HG02678 (cell line): ENCODE data around the gene EFEMP2.
"Not testable (repeated sequence)": the region's sequence is repeated elsewhere in the genome, so short reads cannot be mapped to it uniquely, and the experiment has no call there.

Source experiments
- ATAC-seq: cut with Tn5 transposase; IDR thresholded peaks from one replicate; pipeline ENCODE4 v1.9.1; 2021; ENCODE audit warnings: mild to moderate bottlenecking, moderate library complexity; ENCODE audit not compliant: unreplicated experiment

Gene EFEMP2

DNA sequence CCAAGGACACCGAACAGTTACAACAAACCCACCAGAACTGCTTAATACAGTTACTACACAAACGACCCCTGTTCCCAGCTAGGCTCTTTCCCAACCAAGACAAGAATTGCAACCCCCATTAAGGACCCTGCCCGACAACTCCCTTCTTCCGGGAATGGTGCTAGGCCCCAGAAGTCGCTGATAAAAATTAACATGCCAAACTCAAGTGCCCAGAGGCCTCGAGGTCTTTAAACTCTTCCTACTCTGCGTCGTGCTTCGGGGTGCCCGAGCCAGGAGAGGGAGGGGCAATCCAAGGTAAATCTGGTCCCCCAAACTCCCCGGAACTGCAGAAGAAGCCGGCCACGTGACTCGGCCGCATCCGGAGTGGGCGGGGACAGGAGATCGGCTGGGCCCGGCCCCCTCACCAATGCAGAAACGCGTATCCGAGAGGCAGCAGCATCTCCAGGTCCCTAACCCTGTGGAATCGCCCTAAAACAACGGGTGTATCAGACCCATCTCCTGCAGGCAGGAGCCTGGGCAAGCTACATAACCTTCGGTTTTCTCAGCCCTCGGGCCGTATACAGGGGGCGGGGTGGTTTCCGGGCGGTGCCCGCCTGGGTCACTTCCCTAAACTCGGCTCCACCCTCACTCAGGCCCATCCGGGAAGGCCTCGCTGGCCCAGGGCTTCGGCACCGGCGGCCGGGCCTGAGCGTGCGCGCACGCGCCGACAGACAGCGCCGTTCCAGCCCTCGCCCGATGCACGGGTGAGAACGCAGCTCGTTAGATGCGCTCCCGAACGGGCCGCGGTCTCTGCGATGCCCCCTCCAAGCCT, 15.7 kb downstream of the EFEMP2 start:
- ATAC-seq: peak; percentile 31

DNA sequence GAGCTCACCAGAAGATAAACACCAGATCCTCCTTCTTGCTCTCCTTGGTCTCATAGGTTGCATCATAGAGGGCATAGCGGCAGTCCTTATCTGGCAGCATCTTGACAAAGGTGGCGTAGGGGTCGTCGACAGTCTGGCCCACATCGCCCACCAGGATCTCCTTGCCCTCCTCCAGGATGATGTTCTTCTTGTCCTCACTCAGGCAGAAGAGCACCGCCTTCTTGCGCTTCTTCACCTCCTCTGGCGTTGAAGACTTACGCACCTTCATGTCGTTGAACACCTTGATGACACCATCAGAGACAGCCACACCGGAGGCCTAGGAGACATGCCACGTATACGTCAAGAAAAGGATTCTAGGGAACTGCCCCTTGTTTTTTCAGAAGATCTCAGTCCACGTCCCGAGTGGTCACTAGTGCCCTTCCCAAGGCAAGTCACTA, 16.7 kb downstream of the EFEMP2 start:
- ATAC-seq: no peak

DNA sequence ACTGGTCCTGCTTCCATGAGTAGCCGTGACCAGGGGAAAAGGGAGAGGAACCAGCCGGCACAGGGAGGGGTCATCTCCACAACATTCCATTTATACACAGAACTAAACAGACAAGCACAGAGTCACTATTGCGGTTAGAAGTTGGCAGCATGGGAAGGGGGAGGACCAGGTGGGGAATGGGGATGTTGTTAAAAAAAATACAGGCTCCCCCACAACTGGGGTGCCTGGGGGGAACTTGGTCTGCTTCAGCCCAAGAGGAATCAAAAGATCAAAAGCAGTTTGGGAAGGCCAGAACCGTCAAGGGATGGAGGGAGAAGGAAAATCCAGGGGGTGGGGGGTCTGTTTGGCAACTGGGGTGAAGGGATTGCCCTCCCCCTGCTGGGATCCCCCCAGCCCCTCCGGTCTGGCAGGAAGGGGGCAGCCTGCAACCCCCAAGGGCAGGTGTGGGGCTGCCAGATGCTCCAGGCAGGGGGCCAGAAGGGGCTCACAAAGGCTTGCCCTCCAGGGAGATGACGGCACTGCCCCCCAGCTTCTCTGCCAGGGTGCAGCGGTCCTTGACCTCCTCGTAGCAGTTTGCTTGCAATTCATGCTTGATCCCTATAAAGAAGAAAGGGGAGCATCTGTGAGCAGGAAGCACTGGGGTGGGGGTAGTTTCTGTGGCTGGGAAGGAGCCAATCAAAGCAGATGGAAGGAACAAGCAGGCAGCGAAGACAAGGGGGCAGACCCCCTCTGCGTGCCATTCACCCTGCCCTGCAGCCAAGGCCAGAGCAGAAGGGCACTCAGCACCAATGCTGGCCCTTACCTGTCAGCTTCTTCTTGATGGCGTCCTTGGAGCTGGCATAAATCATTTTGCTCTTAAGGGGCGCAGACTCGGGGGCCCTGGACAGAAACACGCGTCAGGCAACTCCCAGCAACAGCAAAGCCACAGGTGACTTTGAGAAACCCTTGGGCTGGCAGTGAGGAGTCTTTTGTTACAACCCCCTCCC, 17.5 kb downstream of the EFEMP2 start:
- no peak for ATAC-seq

DNA sequence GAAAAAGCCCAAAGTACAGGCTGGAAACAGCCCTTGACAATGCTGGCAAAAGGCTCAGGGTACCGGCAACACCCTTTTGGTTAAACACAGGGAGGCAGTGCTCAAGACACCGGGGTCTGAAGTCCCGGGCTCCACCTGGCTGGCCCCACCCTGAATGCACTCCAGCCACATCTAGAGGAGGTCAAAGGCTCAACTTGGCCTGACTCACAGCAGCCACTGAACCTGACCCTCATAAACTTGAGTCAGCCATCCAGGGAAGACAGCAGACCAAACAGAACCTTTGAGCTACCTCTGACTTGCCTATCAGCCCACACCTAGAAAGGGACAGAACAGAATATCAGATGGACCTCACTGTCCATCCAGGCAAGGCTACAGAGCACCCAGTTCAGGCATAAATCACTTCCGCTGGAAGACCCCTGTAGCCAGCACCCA, 18.4 kb downstream of the EFEMP2 start:
- ATAC-seq: no peak

DNA sequence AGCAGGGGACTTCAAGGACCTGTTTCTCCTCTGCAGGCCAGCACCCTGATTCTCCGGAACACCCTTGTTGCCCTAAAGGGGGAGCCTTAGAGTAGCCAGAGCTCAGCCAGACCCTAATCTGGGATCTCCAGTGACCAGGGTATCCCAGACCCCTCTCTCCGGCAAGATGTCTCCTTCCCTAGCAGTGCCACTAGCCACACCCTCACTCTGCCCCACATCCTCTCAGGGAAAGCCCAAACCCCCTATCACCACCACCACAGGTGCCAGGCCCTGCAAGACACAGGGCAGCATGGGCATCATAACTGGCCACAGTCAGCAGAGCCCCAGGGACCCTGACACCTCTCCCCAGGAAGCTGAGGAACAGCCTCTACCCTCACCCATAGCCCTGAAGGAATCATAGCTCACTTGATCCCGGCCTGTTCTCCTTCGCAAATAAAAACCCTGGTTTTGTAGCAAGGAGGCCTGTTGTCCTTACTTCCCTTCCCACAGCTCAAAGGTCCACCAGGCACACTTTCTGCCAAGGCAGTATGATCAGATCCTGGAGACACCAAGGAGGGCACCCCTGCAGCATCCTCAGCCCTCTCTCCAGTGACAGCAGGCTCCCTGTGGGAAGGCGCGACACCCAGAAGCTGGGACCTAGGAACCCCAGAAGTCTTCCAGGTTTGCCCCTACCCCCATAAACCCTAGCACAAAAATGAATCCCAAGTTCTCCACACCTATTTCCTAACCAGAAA, 19.2 kb downstream of the EFEMP2 start:
- no peak for ATAC-seq

DNA sequence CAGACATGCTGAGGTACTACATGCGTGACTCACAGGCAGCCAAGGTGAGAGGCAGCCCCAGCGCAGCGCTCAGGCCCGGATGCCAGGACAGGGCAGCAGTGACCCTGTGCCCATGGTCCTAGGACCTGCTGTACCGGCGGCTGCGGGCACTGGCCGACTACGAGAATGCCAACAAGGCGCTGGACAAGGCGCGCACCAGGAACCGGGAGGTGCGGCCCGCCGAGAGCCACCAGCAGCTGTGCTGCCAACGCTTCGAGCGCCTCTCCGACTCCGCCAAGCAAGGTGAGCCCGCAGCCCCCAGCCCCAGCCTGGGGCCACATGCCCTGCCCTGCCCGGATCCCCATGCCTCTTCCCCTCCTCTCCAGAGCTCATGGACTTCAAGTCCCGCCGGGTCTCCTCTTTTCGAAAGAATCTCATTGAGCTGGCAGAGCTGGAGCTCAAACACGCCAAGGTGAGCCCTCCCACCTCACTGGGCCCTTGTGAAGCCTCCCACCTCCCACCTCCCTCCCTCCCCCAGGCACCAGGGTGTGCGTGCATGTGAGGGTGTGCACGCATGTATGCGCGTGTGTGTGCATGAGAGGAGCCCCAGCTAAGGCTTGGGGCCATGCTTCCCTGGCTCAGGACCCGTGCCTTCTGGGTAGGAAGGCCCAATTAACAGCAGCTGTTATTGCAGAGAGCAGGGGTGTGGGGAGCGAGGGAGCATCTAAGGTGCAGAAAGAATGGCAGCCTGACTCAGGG, 19.9 kb downstream of the EFEMP2 start:
- ATAC-seq: no peak

DNA sequence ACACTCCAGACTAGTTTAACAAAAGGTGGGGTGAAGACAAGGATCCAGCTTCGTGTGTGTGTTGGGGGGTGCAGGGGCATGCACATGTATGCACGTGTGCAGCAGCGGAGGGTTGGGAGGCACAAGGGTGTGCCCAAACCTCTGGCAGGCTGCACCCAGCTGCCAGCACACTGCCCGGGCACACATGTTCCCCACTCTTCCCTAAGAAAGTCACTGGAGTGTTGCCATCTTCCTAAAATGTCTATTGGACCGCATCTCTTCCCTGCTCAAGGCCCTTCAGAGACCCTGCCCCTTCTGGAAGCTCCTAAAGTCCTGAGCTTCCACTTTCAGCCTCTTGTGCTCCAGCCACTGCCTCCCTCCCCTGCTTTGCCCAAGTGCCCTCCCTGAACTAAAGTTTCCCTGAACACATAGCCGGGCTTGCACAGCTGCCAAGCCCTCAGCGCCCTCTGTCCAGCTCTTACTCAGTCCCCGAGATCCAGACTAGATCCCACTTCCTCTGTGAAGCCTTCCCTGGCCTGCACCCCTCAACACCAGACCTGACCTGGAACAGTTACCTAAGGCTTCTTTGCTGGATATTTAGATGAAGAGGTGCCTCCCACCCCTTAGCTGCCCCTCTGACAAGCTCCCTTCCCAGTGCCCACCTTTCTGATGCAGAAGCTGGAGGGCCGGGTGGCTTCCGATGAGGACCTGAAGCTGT, 20.6 kb downstream of the EFEMP2 start:
- no peak for ATAC-seq

DNA sequence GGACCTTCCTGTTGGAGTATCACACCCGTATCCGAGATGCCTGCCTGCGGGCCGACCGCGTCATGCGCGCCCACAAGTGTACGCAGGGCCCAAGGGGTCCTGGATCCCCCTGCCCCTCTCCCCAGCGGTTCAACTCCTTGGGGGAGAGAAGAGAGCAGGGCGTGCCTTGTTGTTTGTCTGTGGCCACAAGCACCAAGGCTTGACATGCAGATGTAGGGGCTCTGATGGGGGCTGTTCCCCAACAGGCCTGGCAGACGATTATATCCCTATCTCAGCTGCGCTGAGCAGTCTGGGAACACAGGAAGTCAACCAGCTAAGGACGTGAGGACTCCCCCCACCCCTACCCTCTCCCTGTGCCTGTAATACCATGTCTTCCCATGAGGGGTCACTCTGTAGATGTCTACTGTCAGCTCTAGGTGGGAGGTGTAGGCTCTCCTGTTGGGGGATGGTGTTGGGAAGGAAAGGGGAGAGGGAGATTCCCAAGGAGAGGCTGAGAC, 21.5 kb downstream of the EFEMP2 start:
- no peak for ATAC-seq

DNA sequence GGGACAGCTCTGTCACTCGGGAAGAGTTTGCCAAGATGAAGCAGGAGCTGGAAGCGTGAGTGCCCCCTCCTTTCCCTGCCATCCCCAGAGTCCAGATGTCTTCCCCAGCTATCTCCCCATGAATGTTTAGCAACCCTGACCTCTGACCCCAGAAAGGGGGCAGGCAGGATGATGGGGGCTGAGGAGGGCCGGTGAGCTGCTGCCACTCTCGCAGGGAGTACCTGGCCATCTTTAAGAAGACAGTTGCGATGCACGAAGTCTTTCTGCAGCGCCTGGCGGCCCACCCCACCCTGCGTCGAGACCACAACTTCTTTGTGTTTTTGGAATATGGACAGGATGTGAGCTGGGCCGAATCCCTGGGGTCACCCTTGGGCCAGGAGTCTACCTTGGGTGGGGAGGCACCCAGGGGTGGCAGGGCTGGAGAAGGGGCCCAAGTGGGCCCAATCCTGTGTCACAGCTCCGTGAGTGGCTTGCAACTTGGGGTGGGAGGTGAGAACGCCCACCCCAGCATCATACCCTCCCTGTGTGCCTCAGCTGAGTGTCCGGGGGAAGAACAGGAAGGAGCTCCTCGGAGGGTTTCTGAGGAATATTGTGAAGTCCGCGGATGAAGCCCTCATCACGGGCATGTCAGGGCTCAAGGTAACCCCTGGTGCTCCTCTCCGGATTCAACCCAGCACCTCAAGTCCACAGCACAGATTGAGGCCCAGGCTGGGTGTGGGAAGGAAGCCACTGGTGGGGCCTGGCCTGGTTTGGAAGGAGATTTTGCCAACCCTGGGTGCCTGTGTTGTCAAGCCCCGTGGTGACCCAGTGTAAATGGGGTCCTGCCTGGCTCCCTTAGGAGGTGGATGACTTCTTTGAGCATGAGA, 22.1 kb downstream of the EFEMP2 start:
- no peak for ATAC-seq

DNA sequence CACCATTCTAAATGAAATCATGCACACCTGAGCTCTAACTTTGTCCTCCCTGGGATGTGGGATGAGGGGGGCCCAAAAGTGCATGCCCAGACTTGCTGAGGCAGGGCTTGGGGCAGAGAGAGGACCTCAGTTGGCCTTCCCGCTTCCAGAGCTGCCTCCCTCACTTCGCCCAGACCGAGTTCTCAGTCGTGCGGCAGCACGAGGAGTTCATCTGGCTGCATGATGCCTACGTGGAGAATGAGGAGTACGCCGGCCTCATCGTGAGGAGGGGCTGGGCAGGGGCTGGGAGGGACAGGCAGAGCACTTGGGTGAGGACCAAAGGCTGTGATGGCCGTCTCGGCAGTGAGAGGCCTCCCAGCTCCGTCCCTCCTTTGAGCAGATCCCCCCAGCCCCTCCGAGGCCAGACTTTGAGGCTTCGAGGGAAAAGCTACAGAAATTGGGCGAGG, 22.8 kb downstream of the EFEMP2 start:
- no peak for ATAC-seq

DNA sequence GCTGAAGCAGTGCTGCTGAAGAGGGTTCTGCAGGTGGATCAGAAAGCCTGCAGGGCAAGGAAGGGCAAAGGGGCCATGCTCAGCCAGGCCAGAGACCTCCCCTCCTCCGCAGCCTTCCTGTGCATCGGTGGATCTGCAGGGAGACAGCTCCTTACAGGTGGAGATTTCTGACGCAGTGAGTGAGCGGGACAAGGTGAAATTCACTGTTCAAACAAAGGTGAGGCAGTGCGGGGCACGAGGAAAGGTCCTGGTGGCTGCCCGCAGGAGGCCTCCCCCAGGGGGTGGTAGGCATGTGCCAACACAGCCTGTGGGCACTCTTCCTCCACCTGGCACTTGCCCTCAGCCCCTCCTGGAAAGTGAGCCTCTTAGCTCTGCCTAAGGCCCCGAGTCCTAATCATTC, 23.2 kb downstream of the EFEMP2 start:
- ATAC-seq: no peak

DNA sequence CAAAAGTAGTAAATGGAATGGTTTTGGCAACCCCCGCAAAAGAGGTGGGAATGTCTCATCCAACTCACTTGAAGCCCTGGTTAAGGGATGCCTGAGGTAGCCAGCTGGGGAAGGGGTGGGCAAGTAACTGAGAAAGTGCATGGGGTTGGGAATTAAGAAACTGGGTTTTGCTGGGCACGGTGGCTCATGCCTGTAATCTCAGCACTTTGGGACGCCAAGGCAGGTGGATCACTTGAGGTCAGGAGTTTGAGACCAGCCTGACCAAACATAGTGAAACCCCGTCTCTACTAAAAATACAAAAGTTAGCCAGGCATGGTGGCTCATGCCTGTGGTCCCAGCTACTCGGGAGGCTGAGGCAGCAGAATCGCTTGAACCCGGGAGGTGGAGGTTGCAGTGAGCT, 23.9 kb downstream of the EFEMP2 start:
- not testable (repeated sequence) for ATAC-seq

DNA sequence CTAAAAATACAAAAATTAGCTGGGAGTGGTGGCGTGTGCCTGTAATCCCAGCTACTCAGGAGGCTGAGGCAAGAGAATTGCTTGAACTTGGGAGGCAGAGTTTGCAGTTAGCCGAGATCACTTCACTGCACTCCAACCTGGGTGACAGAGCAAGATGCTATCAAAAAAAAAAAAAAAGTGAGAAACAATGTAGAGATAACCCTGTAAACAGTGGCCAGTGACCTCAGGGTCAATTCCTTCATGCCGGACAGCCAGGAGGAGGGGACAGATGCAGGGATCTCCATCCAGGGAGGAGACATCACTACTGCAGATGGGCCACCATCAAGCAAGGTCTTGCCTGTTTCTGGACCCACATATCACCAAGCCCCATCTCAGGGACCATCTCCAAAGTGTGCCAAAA, 24.9 kb downstream of the EFEMP2 start:
- no peak for ATAC-seq

DNA sequence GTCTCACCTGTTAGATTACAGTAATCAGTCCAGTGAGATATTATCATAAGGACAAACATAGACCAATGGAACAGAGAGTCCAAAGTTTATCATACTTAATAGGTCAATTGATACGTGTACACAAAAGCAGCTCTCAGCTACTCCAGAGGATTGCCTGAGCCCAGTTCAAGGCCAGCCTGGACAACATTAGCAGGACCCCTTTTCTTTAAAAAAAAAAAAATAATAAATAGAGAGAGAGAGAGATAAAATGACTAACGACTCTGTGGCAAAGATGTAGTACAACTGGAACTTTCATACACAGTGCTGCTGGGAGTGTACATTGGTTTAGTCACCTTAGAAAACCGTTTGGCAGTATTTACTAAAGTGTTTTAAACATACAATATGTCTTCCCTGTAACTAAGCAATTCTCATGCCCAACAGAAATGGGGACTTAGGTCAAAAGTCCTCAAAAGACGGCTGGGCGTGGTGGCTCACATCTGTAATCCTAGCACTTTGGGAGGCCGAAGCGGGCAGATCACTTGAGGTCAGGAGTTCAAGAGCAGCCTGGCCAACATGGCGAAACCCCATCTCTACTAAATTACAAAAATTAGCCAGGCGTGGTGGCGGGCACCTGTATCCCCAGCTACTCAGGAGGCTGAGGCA, 28.2 kb downstream of the EFEMP2 start:
- no peak for ATAC-seq

DNA sequence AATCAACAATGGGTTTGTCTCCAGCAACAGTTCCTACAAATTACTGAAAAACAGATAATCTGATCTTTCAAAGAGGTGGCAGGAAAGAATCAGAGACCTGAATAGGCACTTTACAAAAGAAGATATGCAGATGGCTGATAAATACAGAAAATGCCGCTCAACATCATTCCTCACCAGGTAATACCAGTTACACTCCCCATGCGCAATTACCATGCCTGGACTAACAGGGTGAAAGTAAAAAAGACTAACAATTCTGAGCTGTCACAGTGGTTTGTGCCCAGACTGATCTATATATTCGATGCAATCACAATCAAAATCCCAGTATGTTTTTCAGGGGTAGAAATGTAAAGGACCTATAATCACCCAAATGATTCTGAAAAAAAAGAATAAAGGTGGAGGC, 28.8 kb downstream of the EFEMP2 start:
- ATAC-seq: no peak

DNA sequence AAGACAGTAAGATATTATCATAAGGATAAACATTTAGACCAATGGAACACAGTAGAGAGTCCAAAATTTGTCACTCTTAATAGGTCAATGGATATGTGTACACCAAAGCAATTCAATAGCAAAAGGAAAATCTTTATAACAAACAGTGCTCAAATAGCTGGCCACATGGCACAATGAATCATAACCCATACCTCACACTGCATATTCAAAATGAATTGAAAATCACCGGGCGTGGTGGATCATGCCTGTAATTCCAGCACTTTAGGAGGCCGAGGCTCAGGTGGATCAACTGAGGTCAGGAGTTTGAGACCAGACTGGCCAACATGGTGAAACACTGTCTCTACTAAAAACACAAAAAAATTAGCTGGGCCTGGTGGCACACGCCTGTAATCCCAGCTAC, 30.5 kb downstream of the EFEMP2 start:
- ATAC-seq: no peak

DNA sequence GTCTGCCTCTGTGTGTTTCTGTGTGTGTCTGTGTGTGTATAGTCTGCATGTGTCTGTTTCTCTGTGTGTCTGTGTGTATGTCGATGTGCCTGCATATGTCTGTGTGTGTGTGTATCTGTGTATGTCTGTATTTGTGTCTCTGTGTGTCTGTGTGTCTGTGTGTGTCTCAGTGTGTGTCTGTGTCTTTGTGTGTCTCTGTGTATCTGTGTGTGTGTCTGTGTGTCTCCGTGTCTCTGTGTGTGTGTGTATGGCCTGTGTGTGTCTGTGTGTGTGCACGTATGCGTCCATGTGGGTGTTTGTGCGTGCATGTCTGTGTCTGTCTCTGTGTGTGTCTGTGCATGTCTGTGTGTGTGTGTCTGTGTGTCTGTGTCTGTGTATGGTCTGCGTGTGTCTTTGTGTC, 38.4 kb downstream of the EFEMP2 start:
- ATAC-seq: no peak
